ENCODE measurements around the gene ZNF416.

Gene ZNF416

GRCh38 chr19:57559008-57559403, 19.7 kb downstream of the ZNF416 start:
- no peak for DNase-seq (ENCODE audit: low read depth)

- DNase-seq (ENCODE audit: low read depth): no peak
These were observed 20.2 kb downstream of the ZNF416 start for GRCh38 chr19:57558525-57558924.

DNA sequence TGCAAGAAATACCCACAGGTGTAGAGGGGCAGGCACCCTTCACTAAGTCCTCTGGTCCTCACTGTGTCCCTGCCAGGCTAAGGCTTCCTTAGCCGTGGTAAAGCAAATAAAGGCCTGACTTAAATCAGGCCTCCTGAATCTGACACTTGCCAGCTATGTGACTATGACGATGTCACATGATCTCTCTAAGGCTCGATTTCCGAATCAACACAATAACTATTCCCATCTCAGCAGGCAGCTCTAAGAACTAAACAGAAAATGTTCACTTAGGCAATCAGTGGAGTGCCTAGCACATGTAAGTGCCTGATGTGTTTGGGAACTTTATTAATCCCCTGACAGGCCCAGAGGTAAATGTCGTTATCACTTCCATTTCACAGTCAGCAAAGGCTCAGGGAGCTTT, 21.1 kb downstream of the ZNF416 start:
- no peak for DNase-seq (ENCODE audit: low read depth)

- DNase-seq (ENCODE audit: low read depth): no peak
These were observed 26.3 kb downstream of the ZNF416 start for GRCh38 chr19:57552432-57552831.

GRCh38 chr19:57546513-57546912, 32.2 kb downstream of the ZNF416 start:
- no peak for DNase-seq (ENCODE audit: low read depth)

GRCh38 chr19:57537953-57538547, 40.7 kb downstream of the ZNF416 start:
- DNase-seq (ENCODE audit: low read depth): no peak

DNA sequence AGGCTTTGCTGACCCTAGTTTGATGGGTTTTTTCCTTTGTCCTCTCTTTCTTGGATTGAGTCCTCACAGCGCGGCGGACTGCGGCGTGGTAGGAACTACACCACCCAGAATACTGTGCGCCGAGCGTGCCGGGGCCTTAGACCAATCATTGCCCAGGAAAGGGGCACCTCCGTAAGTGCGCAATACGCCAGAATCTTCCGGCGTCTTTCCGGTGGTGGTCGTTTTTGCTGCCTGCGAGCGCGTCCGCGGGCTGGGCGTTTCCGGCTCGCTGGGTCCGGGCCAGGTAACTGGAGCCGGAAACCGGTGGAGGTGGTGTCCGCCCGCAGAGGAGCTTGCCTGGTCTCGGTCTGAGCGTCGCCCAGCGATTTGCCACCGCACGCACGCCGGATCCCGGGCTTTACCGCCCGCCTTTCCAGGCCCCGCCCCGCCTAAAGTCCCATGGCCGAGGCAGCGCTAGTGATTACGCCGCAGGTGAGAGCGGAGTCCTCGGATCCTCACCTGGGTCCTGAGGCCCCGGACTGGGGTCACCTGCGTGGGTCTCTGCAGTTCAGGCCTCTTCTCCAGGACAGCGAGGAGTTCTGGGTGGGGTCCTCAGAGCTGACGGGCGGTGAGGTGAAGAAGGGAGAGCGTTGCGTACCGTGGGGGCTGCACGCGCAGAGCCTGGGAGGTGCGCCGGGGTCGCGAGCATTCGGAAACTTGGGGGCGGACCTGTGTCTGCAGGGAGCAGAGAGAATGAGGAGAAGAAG, 51.4 kb downstream of the ZNF416 start, which contains the start of gene ZNF549:
TSS of gene ZNF549 (plus strand) at position 221 of the 746 bp plus-strand sequence. CDS start at position 439, 218 bp downstream.
- peak; percentile 54 for DNase-seq (ENCODE audit: low read depth)
